Keratinocyte (primary cell): ENCODE results near the gene IL23A.

Source experiments
- CTCF ChIP-seq, 3 experiments: IDR thresholded peaks in 1 of 3; conservative IDR thresholded peaks in 1 of 3; optimal IDR thresholded peaks in 1 of 3; 2 replicates in 2 of 3; 3 replicates in 1 of 3; pipeline versions ENCODE3 to v1.5.1; 2011; ENCODE audit warnings: low read length in 3 of 3, mild to moderate bottlenecking in 3 of 3, moderate library complexity in 2 of 3, control low read depth in 1 of 3, inconsistent platforms in 1 of 3; ENCODE audit not compliant: insufficient read depth in 2 of 3; ENCODE audit errors: extremely low read depth in 1 of 3
- EZH2 ChIP-seq: IDR thresholded peaks from one replicate; pipeline ENCODE4 v1.6.1; 2012; ENCODE audit warnings: inconsistent platforms, mild to moderate bottlenecking, low read length, moderate library complexity

- TF ChIP-seq CTCF (optimal IDR thresholded peaks at IDR 0.05 in 1 of 3, IDR thresholded peaks at IDR 0.05 in 1 of 3, conservative IDR thresholded peaks at IDR 0.05 in 1 of 3; ENCODE audit: extremely low read depth in 1 of 3, insufficient read depth in 2 of 3, low read length in 3 of 3) (no peak), EZH2 (no peak)
Measured at GRCh38 chr12:56389412-56389811, 50.7 kb downstream of the IL23A start.
